GM10248 (cell line): ENCODE data around the gene ITGA1.

Experiments
- CTCF ChIA-PET: fragments of 300-600 bp; sonication (Branson Sonifier 250); formaldehyde crosslinking; extraction: SDS; loops from one replicate; lab custom pipeline; 2021; ENCODE audit warnings: antibody characterized with exemption; lab: Yijun Ruan, JAX
- POLR2A ChIA-PET: fragments of 350-650 bp; sonication (Branson Sonifier 250); formaldehyde crosslinking; extraction: SDS; loops from one replicate; lab custom pipeline; 2020; ENCODE audit warnings: antibody characterized with exemption; lab: Yijun Ruan, JAX
- DNase-seq: peaks from one replicate; pipeline ENCODE4 v3.0.0; 2012; ENCODE audit errors: extremely low spot score
- CTCF ChIP-seq: IDR thresholded peaks from 2 replicates; pipeline ENCODE4 v1.5.1; 2012; ENCODE audit warnings: mild to moderate bottlenecking, low read depth; ENCODE audit errors: extremely low read depth, missing control alignments, control extremely low read depth

ITGA1 gene

GRCh38 chr5:52928689-52929088, 141.0 kb downstream of the ITGA1 start:
- CTCF ChIA-PET, result interaction anchor here (1.0 to 1.4 kb wide), 2 partner anchors 10 to 13 kb away, joined by 4 to 6 read pairs; no protein-coding TSS in a partner anchor
- DNase-seq, result no peak
- POLR2A ChIA-PET, result no interaction called here
- TF ChIP-seq CTCF, result no peak

- no peak for TF ChIP-seq CTCF
- no peak for DNase-seq
- ChIA-PET POLR2A (no interaction called here), CTCF (interaction anchor here (1.6 to 3.2 kb wide), 3 partner anchors 10 to 166 kb away, joined by 3 to 12 read pairs (median 4); no protein-coding TSS in a partner anchor)
These were observed 150.5 kb downstream of the ITGA1 start for GRCh38 chr5:52938226-52938625.

GRCh38 chr5:52943285-52943684, 155.6 kb downstream of the ITGA1 start:
- no peak for TF ChIP-seq CTCF
- ChIA-PET POLR2A (interaction anchor here (0.7 kb wide), 1 partner anchor 224 kb away, joined by 3 read pairs; no protein-coding TSS in a partner anchor), CTCF (interaction anchor here (1.0 to 2.7 kb wide), 5 partner anchors 11 to 152 kb away, joined by 3 to 7 read pairs (median 4); no protein-coding TSS in a partner anchor)
- DNase-seq, result no peak

GRCh38 chr5:52943808-52944207, 156.1 kb downstream of the ITGA1 start:
- DNase-seq, result no peak
- CTCF ChIA-PET, result interaction anchor here (1.1 to 2.7 kb wide), 4 partner anchors 11 to 151 kb away, joined by 3 to 7 read pairs (median 4); no protein-coding TSS in a partner anchor
- POLR2A ChIA-PET, result no interaction called here
- no peak for TF ChIP-seq CTCF

- no peak for DNase-seq
- TF ChIP-seq CTCF, result no peak
- ChIA-PET POLR2A (no interaction called here), CTCF (interaction anchor here (1.3 to 6.0 kb wide), 4 partner anchors 21 to 153 kb away, joined by 3 to 112 read pairs (median 6); no protein-coding TSS in a partner anchor)
These were observed 157.3 kb downstream of the ITGA1 start for GRCh38 chr5:52945040-52945439.

GRCh38 chr5:52947208-52947607, 159.5 kb downstream of the ITGA1 start:
- TF ChIP-seq CTCF, result no peak
- DNase-seq, result no peak
- ChIA-PET POLR2A (no interaction called here), CTCF (interaction anchor here (2.8 to 6.0 kb wide), 4 partner anchors 16 to 169 kb away, joined by 11 to 112 read pairs (median 30); no protein-coding TSS in a partner anchor)
